Skeletal muscle tissue (tissue), 4 donors: ENCODE results near the gene CCDC69. TPM values are rescaled to one million over a fixed set of nuclear protein-coding genes. Genes with fewer than 3 reads are reported as not detected.

Experiments used
- H3K27ac ChIP-seq: one replicate; pipeline ENCODE4 v1.7.0; 2013; ENCODE audit warnings: mild to moderate bottlenecking, low read depth, low read length, inconsistent platforms
- H3K27me3 ChIP-seq, 3 donors: one replicate each; pipeline ENCODE4 v1.7.0; 2013; ENCODE audit warnings: low read length in 3 of 3; ENCODE audit not compliant: control insufficient read depth in 3 of 3, insufficient read depth in 3 of 3
- H3K36me3 ChIP-seq, 3 donors: one replicate each; pipeline ENCODE4 v1.7.0; 2013; ENCODE audit warnings: low read length in 3 of 3; ENCODE audit not compliant: control insufficient read depth in 3 of 3, insufficient read depth in 3 of 3
- H3K4me1 ChIP-seq, 3 donors: one replicate each; pipeline ENCODE4 v1.7.0; 2013; ENCODE audit warnings: low read length in 3 of 3, mild to moderate bottlenecking in 3 of 3; ENCODE audit not compliant: control insufficient read depth in 3 of 3, insufficient read depth in 3 of 3
- H3K4me3 ChIP-seq, 3 donors: one replicate each; pipeline ENCODE4 v1.7.0; 2013; ENCODE audit warnings: low read length in 3 of 3
- H3K9ac ChIP-seq, 3 donors: one replicate each; pipeline ENCODE4 v1.7.0; 2013; ENCODE audit warnings: low read length in 3 of 3, mild to moderate bottlenecking in 3 of 3, moderate library complexity in 2 of 3, low read depth in 1 of 3
- H3K9me3 ChIP-seq, 3 donors: one replicate each; pipeline ENCODE4 v1.7.0; 2013; ENCODE audit warnings: low read length in 3 of 3; ENCODE audit not compliant: control insufficient read depth in 3 of 3
- total RNA-seq: library from RNA; depleted of rRNA; stranded (reverse); fragments of >200 nt; gene quantifications from one replicate; pipeline ENCODE4 v1.2.3, GENCODE V29; 2014
- donor health status: Osteomylitis.

The CCDC69 gene
- total RNA-seq, 1 donor from 2014 or later, result 21.9 TPM

- H3K4me3 ChIP-seq, result peak overlapping the region in 2 of 3 donors; percentile 44 to 45
- peaks cover 47 to 54% (median 48%) of the 10 kb centered on the region in 3 donors for H3K36me3 ChIP-seq
- H3K27ac ChIP-seq, result peak overlapping the region; percentile 73
- peaks cover 63 to 68% (median 66%) of the 10 kb centered on the region in 3 donors for H3K4me1 ChIP-seq
- peak overlapping the region; percentile 46 to 71 (median 69) for H3K9ac ChIP-seq
- H3K9me3 ChIP-seq, result no peaks in the 10 kb centered on the region
- H3K27me3 ChIP-seq, result no peaks in the 10 kb centered on the region
Observed at GRCh38 chr5:151141535-151141934, 82.4 kb downstream of the CCDC69 start.

GRCh38 chr5:151140686-151141459, 83.0 kb downstream of the CCDC69 start:
- Histone ChIP-seq H3K4me1 (peaks cover 57 to 62% (median 60%) of the 10 kb centered on the region in 3 donors), H3K27me3 (no peaks in the 10 kb centered on the region), H3K36me3 (peaks cover 47 to 61% (median 52%) of the 10 kb centered on the region in 3 donors), H3K4me3 (peak overlapping the region in 2 of 3 donors; percentile 44 to 45), H3K27ac (peak overlapping the region; percentile 73), H3K9me3 (no peaks in the 10 kb centered on the region), H3K9ac (peak overlapping the region; percentile 60 to 71 (median 69))

- H3K27me3 ChIP-seq, result no peaks in the 10 kb centered on the region
- no peak overlapping the region for H3K4me3 ChIP-seq
- H3K9me3 ChIP-seq, result no peaks in the 10 kb centered on the region
- H3K9ac ChIP-seq, result no peak overlapping the region
- no peak overlapping the region for H3K27ac ChIP-seq
- peaks cover 45 to 49% (median 47%) of the 10 kb centered on the region in 3 donors for H3K4me1 ChIP-seq
- peaks cover 54 to 67% (median 55%) of the 10 kb centered on the region in 3 donors for H3K36me3 ChIP-seq
Observed at GRCh38 chr5:151139646-151140045, 84.2 kb downstream of the CCDC69 start.

GRCh38 chr5:151139015-151139414, 84.9 kb downstream of the CCDC69 start:
- no peaks in the 10 kb centered on the region for H3K9me3 ChIP-seq
- no peak overlapping the region for H3K4me3 ChIP-seq
- no peaks in the 10 kb centered on the region for H3K27me3 ChIP-seq
- H3K27ac ChIP-seq, result no peak overlapping the region
- peaks cover 59 to 68% (median 61%) of the 10 kb centered on the region in 3 donors for H3K36me3 ChIP-seq
- H3K9ac ChIP-seq, result no peak overlapping the region
- peaks cover 40 to 43% (median 42%) of the 10 kb centered on the region in 3 donors for H3K4me1 ChIP-seq

GRCh38 chr5:151138114-151138513, 85.8 kb downstream of the CCDC69 start:
- Histone ChIP-seq H3K4me3 (no peak overlapping the region), H3K9me3 (no peaks in the 10 kb centered on the region), H3K9ac (no peak overlapping the region), H3K4me1 (peaks cover 31 to 34% (median 33%) of the 10 kb centered on the region in 3 donors), H3K36me3 (peaks cover 64 to 69% (median 68%) of the 10 kb centered on the region in 3 donors), H3K27ac (no peak overlapping the region), H3K27me3 (no peaks in the 10 kb centered on the region)

- no peak overlapping the region for H3K9ac ChIP-seq
- no peaks in the 10 kb centered on the region for H3K27me3 ChIP-seq
- no peaks in the 10 kb centered on the region for H3K9me3 ChIP-seq
- H3K36me3 ChIP-seq, result peaks cover 72 to 76% (median 75%) of the 10 kb centered on the region in 3 donors
- no peak overlapping the region for H3K4me3 ChIP-seq
- peaks cover 22 to 25% (median 24%) of the 10 kb centered on the region in 3 donors for H3K4me1 ChIP-seq
- no peak overlapping the region for H3K27ac ChIP-seq
Observed at GRCh38 chr5:151137067-151137825, 86.6 kb downstream of the CCDC69 start.

GRCh38 chr5:151134228-151134627, 89.7 kb downstream of the CCDC69 start:
- Histone ChIP-seq H3K27me3 (no peaks in the 10 kb centered on the region), H3K4me1 (no peaks in the 10 kb centered on the region), H3K9ac (peak overlapping the region in 1 of 3 donors; percentile 4), H3K36me3 (peaks cover 91 to 100% (median 95%) of the 10 kb centered on the region in 3 donors), H3K27ac (no peak overlapping the region), H3K4me3 (no peak overlapping the region), H3K9me3 (no peaks in the 10 kb centered on the region)

GRCh38 chr5:151132963-151133362, 90.9 kb downstream of the CCDC69 start:
- H3K9me3 ChIP-seq, result no peaks in the 10 kb centered on the region
- no peak overlapping the region for H3K27ac ChIP-seq
- no peak overlapping the region for H3K9ac ChIP-seq
- H3K36me3 ChIP-seq, result peaks cover 90 to 99% (median 96%) of the 10 kb centered on the region in 3 donors
- no peaks in the 10 kb centered on the region for H3K27me3 ChIP-seq
- H3K4me3 ChIP-seq, result no peak overlapping the region
- H3K4me1 ChIP-seq, result no peaks in the 10 kb centered on the region
